Calu3 (cell line): Measurements from ENCODE around the gene PORCN. TPM values are rescaled to one million over a fixed set of nuclear protein-coding genes. Genes with fewer than 3 reads are reported as not detected.

Experiments used
- Bru-seq: library from RNA; stranded (reverse); fragments of 400-500 nt; gene quantifications from one replicate; lab custom pipeline; 2021; lab: Mats Ljungman, UMichigan
- BruChase-seq, 2 experiments: library from RNA; stranded (reverse); fragments of 400-500 nt; gene quantifications; one replicate each; lab custom pipeline; 2021; lab: Mats Ljungman, UMichigan
- BruUV-seq: library from RNA; stranded (reverse); fragments of 400-500 nt; replicated peaks from 2 replicates; lab custom pipeline; 2021; lab: Mats Ljungman, UMichigan
- CTCF ChIA-PET: fragments of 300-600 bp; sonication (Branson Sonifier 250); formaldehyde crosslinking; loops from one replicate; lab custom pipeline; 2022; ENCODE audit warnings: antibody characterized with exemption; lab: Charles Lee
- DNase-seq: peaks from one replicate; pipeline ENCODE4 v3.0.0; 2022
- H3K27ac Mint-ChIP-seq: one replicate; pipeline ENCODE4 v1.8.0; 2022; ENCODE audit warnings: mixed read lengths; ENCODE audit not compliant: unreplicated experiment
- H3K27me3 Mint-ChIP-seq: one replicate; pipeline ENCODE4 v1.8.0; 2022; ENCODE audit warnings: mixed read lengths; ENCODE audit not compliant: unreplicated experiment
- H3K36me3 Mint-ChIP-seq: one replicate; pipeline ENCODE4 v1.8.0; 2022; ENCODE audit warnings: mild to moderate bottlenecking, moderate library complexity, mixed read lengths; ENCODE audit not compliant: insufficient read depth, unreplicated experiment
- H3K4me1 Mint-ChIP-seq: one replicate; pipeline ENCODE4 v1.8.0; 2022; ENCODE audit warnings: mild to moderate bottlenecking, low read depth, mixed read lengths; ENCODE audit not compliant: unreplicated experiment
- H3K4me3 Mint-ChIP-seq: one replicate; pipeline ENCODE4 v1.8.0; 2022; ENCODE audit warnings: mild to moderate bottlenecking, low read depth, moderate library complexity, mixed read lengths; ENCODE audit not compliant: unreplicated experiment
- H3K9me3 Mint-ChIP-seq: one replicate; pipeline ENCODE4 v1.8.0; 2022; ENCODE audit warnings: low read depth, mixed read lengths; ENCODE audit not compliant: unreplicated experiment
- intact Hi-C: fragments of 100-400 bp; cut with micrococcal nuclease; formaldehyde crosslinking; loops from one replicate; pipeline ENCODE4 v1.10.0; 2022; ENCODE audit not compliant: unreplicated experiment
- long read RNA-seq: library from polyadenylated mRNA; stranded (forward); transcript quantifications from one replicate; pipeline ENCODE4 v2.0.0, GENCODE V29; 2022
- total RNA-seq: library from RNA; stranded (reverse); gene quantifications from 2 replicates; pipeline ENCODE4 v1.2.3, GENCODE V29; 2022
- TF ChIP-seq, protein P1 (sequence below): fragments of 200-600 bp; IDR thresholded peaks from one replicate; pipeline ENCODE4 v1.8.0; 2022; ENCODE audit warnings: antibody characterized with exemption; ENCODE audit not compliant: unreplicated experiment

The PORCN gene
- total RNA-seq (15.6 and 19.3 TPM in 2 replicates), Bru-seq, nascent RNA (percentile 46 among the genes with signal in this experiment), BruChase-seq, experiment 1, labeled RNA remaining after a 6-hour chase (percentile 60 among the genes with signal in this experiment), BruChase-seq, experiment 2, labeled RNA remaining after a 2-hour chase (percentile 57 among the genes with signal in this experiment)
- long read RNA-seq, partial matches to known transcripts, result 15 of 29 reads
- long read RNA-seq, other reads (novel, unspliced or antisense), result 8 of 29 reads

- Mint-ChIP-seq H3K27me3 (no peaks in the 10 kb centered on the region), H3K27ac (peak within 1 kb of the TSS; percentile 79), H3K4me3 (peak within 1 kb of the TSS; percentile 87), H3K4me1 (peaks cover 17% of the 10 kb centered on the region), H3K9me3 (no peaks in the 10 kb centered on the region), H3K36me3 (peaks cover 21% of the 10 kb centered on the region)
- no TSS peak for BruUV-seq
- DNase-seq, result peak; percentile 86
- TF ChIP-seq, protein P1, sequence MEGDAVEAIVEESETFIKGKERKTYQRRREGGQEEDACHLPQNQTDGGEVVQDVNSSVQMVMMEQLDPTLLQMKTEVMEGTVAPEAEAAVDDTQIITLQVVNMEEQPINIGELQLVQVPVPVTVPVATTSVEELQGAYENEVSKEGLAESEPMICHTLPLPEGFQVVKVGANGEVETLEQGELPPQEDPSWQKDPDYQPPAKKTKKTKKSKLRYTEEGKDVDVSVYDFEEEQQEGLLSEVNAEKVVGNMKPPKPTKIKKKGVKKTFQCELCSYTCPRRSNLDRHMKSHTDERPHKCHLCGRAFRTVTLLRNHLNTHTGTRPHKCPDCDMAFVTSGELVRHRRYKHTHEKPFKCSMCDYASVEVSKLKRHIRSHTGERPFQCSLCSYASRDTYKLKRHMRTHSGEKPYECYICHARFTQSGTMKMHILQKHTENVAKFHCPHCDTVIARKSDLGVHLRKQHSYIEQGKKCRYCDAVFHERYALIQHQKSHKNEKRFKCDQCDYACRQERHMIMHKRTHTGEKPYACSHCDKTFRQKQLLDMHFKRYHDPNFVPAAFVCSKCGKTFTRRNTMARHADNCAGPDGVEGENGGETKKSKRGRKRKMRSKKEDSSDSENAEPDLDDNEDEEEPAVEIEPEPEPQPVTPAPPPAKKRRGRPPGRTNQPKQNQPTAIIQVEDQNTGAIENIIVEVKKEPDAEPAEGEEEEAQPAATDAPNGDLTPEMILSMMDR, result no peak
- CTCF ChIA-PET, result no interaction called here
- intact Hi-C loops, result no loop called here
These were observed at the start of gene PORCN for GRCh38 chrX:48508400-48509244. Gene PORCN, plus strand, starts transcription at chrX:48508992. Its CDS starts 829 bp downstream, at chrX:48509821.

GRCh38 chrX:48459483-48459882 is 49.3 kb upstream of the PORCN start:
- CTCF ChIA-PET, result no interaction called here
- TF ChIP-seq, protein P1, result no peak
- Mint-ChIP-seq H3K4me1 (peaks cover 11% of the 10 kb centered on the region), H3K4me3 (no peak overlapping the region), H3K27ac (no peak overlapping the region), H3K9me3 (no peaks in the 10 kb centered on the region), H3K36me3 (no peaks in the 10 kb centered on the region), H3K27me3 (peaks cover 9% of the 10 kb centered on the region)
- no TSS peak for BruUV-seq
- no peak for DNase-seq
- intact Hi-C loops, result no loop called here

GRCh38 chrX:48460031-48460430 is 48.8 kb upstream of the PORCN start:
- no peak for DNase-seq
- TF ChIP-seq, protein P1, result no peak
- H3K27me3 Mint-ChIP-seq, result peaks cover 9% of the 10 kb centered on the region
- H3K36me3 Mint-ChIP-seq, result no peaks in the 10 kb centered on the region
- no peaks in the 10 kb centered on the region for H3K9me3 Mint-ChIP-seq
- intact Hi-C loops, result no loop called here
- no TSS peak for BruUV-seq
- H3K4me3 Mint-ChIP-seq, result no peak overlapping the region
- no peak overlapping the region for H3K27ac Mint-ChIP-seq
- CTCF ChIA-PET, result no interaction called here
- peaks cover 11% of the 10 kb centered on the region for H3K4me1 Mint-ChIP-seq

GRCh38 chrX:48460606-48461005 is 48.2 kb upstream of the PORCN start:
- Mint-ChIP-seq H3K4me1 (peaks cover 11% of the 10 kb centered on the region), H3K4me3 (no peak overlapping the region), H3K27ac (no peak overlapping the region), H3K9me3 (no peaks in the 10 kb centered on the region), H3K36me3 (no peaks in the 10 kb centered on the region), H3K27me3 (peaks cover 9% of the 10 kb centered on the region)
- no peak for DNase-seq
- no TSS peak for BruUV-seq
- CTCF ChIA-PET, result no interaction called here
- TF ChIP-seq, protein P1, result no peak
- intact Hi-C loops, result no loop called here
